Fibroblast of the aortic adventitia (primary cell): Measurements from ENCODE around the gene SH2B2. TPM values are rescaled to one million over a fixed set of nuclear protein-coding genes. Genes with fewer than 3 reads are reported as not detected.
A peak's percentile ranks its signal among the peaks of the same experiment; 100 is the strongest.

Experiments
- DNase-seq: peaks from one replicate; pipeline ENCODE4 v3.0.0-alpha.2; 2010; ENCODE audit warnings: low read depth
- H3K4me3 ChIP-seq: 2 replicates; pipeline ENCODE4 v1.5.1; 2011; ENCODE audit warnings: low read depth, mild to moderate bottlenecking, control low read depth, low read length, moderate library complexity
- CTCF ChIP-seq: IDR thresholded peaks from 2 replicates; pipeline ENCODE4 v1.5.1; 2011; ENCODE audit warnings: mild to moderate bottlenecking, low read length, control low read depth, inconsistent platforms; ENCODE audit not compliant: insufficient read depth
- total RNA-seq: library from RNA; depleted of rRNA; stranded (reverse); fragments of >200 nt; gene quantifications from 2 replicates; pipeline ENCODE4 v1.2.3, GENCODE V29; 2012; ENCODE audit warnings: low replicate concordance

Gene SH2B2
- total RNA-seq = 2.0 and 4.9 TPM in 2 replicates

- no peak for TF ChIP-seq CTCF
These were observed at the start of gene SH2B2 for GRCh38 chr7:102286237-102287110. SH2B2 (plus strand) TSS chr7:102286868; CDS start chr7:102300551, 13,683 bp downstream.

DNA sequence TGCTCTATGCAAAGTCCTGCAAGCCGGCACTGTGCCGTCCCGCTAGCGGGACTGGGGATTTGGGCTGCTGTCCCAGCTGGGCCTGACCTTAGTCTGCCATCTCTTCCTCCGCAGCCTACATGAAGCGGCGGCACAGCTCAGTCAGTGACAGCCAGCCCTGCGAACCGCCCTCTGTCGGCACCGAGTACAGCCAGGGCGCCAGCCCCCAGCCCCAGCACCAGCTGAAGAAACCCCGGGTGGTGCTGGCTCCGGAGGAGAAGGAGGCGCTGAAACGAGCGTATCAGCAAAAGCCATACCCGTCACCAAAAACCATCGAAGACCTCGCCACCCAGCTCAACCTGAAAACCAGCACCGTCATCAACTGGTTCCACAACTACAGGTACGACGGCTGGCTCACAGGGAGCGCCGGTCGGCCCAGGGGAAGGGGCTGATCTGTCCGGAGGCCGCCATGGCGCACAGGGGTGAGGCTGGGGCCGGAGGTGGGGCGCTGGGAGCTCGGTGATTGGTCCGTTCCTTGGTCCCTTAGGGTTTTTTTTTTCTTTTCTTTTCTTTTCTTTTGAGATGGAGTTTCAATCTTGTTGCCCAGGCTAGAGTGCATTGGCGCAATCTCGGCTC lies 47.4 kb upstream of the SH2B2 start:
- DNase-seq = no peak
- no peak overlapping the region for H3K4me3 ChIP-seq
- no peak for TF ChIP-seq CTCF

More at GRCh38 chr7:102286237-102287110, at the start of gene SH2B2:
- DNase-seq = peak; percentile 47
- H3K4me3 ChIP-seq = peak within 1 kb of the TSS; percentile 70

- no peak overlapping the region for H3K4me3 ChIP-seq
- no peak for DNase-seq
- TF ChIP-seq CTCF = no peak
These were observed 45.2 kb upstream of the SH2B2 start for GRCh38 chr7:102241431-102241830.

DNA sequence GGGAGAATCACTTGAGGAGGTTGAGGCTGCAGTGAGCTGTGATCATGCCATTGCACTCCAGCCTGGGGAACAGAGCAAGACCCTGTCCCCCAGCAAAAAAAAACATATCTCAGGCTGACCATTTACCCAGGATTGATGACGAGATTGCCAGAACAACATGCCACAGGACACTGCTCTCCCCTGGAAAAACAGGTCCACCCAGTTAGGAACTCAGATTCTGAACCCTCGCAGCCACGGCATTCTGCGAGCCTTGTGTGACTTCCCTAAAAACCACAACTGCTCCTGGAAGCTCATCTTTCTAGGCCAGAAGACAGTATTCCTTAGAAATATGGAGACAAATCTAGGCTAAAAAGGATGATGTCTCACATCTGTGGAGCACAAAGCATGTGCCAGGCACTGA lies 42.1 kb upstream of the SH2B2 start:
- no peak for TF ChIP-seq CTCF
- no peak for DNase-seq
- H3K4me3 ChIP-seq = no peak overlapping the region

DNA sequence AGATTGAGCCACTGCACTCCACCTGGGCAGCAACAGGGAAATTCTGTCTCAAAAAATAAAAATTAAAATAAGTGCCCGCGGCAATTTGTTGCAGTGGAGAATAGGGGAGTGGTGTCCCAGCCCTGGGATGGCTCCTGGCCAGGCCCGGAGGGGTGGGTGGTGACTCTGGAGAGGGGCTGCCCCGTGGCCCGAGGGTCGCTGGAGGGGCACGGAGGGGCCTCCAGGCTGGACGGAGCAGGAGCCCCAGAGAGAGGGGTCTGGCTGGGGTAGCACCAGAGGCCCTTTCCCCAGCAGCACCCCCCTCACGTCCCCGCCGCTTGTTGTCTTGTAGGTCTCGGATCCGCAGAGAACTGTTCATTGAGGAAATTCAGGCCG lies 38.6 kb upstream of the SH2B2 start:
- DNase-seq = no peak
- H3K4me3 ChIP-seq = no peak overlapping the region
- TF ChIP-seq CTCF = no peak

DNA sequence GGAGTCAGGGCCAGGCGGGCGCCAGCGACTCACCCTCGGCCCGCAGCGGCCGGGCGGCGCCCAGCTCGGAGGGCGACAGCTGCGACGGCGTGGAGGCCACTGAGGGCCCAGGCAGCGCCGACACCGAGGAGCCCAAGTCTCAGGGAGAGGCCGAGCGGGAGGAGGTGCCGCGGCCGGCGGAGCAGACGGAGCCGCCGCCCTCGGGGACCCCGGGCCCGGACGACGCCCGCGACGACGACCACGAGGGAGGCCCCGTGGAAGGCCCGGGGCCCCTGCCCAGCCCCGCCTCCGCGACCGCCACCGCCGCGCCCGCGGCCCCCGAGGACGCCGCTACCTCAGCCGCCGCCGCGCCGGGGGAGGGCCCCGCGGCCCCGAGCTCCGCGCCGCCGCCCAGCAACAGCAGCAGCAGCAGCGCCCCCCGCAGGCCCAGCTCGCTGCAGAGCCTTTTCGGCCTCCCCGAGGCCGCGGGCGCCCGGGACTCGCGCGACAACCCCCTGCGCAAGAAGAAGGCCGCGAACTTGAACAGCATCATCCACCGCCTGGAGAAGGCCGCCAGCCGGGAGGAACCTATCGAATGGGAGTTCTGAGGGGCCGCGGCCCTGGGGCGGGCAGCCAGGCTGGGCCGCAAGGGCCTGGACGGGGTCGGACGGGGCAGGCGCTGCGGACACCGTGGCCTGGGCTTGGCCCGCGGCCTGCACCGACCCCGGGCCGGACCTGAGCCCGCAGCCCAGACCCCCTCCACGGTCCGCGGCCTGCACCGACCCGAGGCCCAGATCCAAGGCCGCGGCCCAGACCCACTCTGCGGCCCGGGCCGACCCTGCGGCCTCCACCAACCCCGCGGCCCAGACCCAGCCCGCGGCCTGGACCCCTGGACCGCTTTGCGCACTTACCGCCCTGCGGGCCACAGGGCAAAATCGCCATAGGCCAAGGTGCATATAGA lies 37.9 kb upstream of the SH2B2 start:
- no peak for TF ChIP-seq CTCF
- H3K4me3 ChIP-seq = no peak overlapping the region
- no peak for DNase-seq
